Vagina (tissue), 2 donors: Measurements from ENCODE around the gene TEKT2.

Source experiments
- CTCF ChIP-seq, 3 experiments: fragments of 450-650 bp in 2 of 3; fragments of 200-600 bp in 1 of 3; sonication (generic) in 1 of 3; IDR thresholded peaks; one replicate each; pipeline ENCODE4 v1.5.1; 2017 to 2019; ENCODE audit warnings: antibody characterized with exemption in 3 of 3, mild to moderate bottlenecking in 2 of 3, moderate library complexity in 2 of 3
- POLR2A ChIP-seq, 2 donors: fragments of 450-650 bp; IDR thresholded peaks; one replicate each; pipeline ENCODE4 v1.6.1; 2017; ENCODE audit warnings: antibody characterized with exemption in 2 of 2, mild to moderate bottlenecking in 2 of 2, moderate library complexity in 2 of 2

- TF ChIP-seq CTCF (IDR thresholded peaks at IDR 0.05) (no peak), POLR2A (IDR thresholded peaks at IDR 0.05) (no peak)
These were observed 27.3 kb downstream of the TEKT2 start for GRCh38 chr1:36111151-36111550.
